ENCODE results near the gene SHISA3.

DNA sequence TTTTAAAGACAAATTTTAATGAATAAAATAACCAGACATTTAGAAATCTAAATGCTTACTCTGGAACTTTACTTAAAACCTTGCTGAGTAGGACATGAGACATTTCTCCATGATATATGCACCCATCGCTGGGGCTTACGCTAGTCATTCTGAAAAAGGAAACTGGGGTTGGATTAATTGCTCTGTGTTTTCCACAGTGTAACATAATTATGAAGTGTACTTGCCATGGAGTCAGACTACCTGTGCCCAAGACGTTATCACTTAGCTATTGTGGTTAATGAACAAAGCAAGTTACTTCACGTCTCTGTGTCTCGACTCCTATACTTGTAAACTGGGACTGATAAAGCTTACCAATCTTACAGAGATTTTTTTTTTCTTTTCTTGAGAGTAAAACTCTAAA, 47.8 kb downstream of the SHISA3 start:
- no peak for TF ChIP-seq EZH2 (IDR thresholded peaks at IDR 0.05; ENCODE audit: low read length, missing control alignments)
- no peak for TF ChIP-seq CTCF (conservative IDR thresholded peaks at IDR 0.05 in 1 of 2, IDR thresholded peaks at IDR 0.05 in 1 of 2; ENCODE audit: low read depth in 1 of 2, low read length in 2 of 2)
